Gastroesophageal sphincter (tissue), 4 donors: ENCODE results near the gene AKR1E2. TPM values are rescaled to one million over a fixed set of nuclear protein-coding genes. Genes with fewer than 3 reads are reported as not detected.

Experiments used
- ATAC-seq: fragments of 150-250 bp; one replicate; pipeline ENCODE4 v1.9.1; 2016; ENCODE audit warnings: mild to moderate bottlenecking, moderate library complexity
- H3K27ac ChIP-seq, 4 donors: fragments of 200-600 bp; sonication (generic) in 3 of 4; 1 replicate in 3 of 4; 2 replicates in 1 of 4; pipeline ENCODE4 v1.5.1; 2016 to 2019
- H3K27me3 ChIP-seq: fragments of 200-600 bp; sonication (generic); one replicate; pipeline ENCODE4 v1.5.1; 2019
- H3K36me3 ChIP-seq, 2 donors: fragments of 200-600 bp; sonication (generic); one replicate each; pipeline ENCODE4 v1.5.1; 2019; ENCODE audit warnings: control low read depth in 1 of 2
- H3K4me1 ChIP-seq, 3 donors: fragments of 200-600 bp; sonication (generic); 1 replicate in 2 of 3; 2 replicates in 1 of 3; pipeline ENCODE4 v1.5.1; 2016 to 2019; ENCODE audit warnings: control low read depth in 2 of 3
- H3K4me3 ChIP-seq, 2 donors: fragments of 200-600 bp; sonication (generic); one replicate each; pipeline ENCODE4 v1.5.1; 2019; ENCODE audit warnings: mild to moderate bottlenecking in 1 of 2, moderate library complexity in 1 of 2
- H3K9me3 ChIP-seq, 3 donors: fragments of 200-600 bp; sonication (generic); one replicate each; pipeline ENCODE4 v1.5.1; 2017 to 2019; ENCODE audit warnings: control low read depth in 2 of 3
- EP300 ChIP-seq: sonication (generic); formaldehyde crosslinking; IDR thresholded peaks from one replicate; pipeline ENCODE4 v1.6.1; 2017; ENCODE audit warnings: antibody characterized with exemption, mild to moderate bottlenecking
- POLR2A ChIP-seq, 2 donors: fragments of 450-650 bp; IDR thresholded peaks; one replicate each; pipeline ENCODE4 v1.6.1; 2017; ENCODE audit warnings: antibody characterized with exemption in 2 of 2, mild to moderate bottlenecking in 2 of 2, moderate library complexity in 1 of 2
- POLR2AphosphoS5 ChIP-seq: sonication (generic); formaldehyde crosslinking; IDR thresholded peaks from one replicate; pipeline ENCODE4 v1.6.1; 2017; ENCODE audit warnings: antibody characterized with exemption
- WGBS, 2 donors: methylation state at CpG; one replicate each; pipeline ENCODE4 v1.1.5; 2018; ENCODE audit warnings: low coverage in 1 of 2; 5-methylcytosine and 5-hydroxymethylcytosine counted together
- total RNA-seq, 4 donors: library from RNA; depleted of rRNA; stranded (reverse); fragments of >200 nt; gene quantifications; one replicate each; pipeline ENCODE4 v1.1.0, GENCODE V29; 2016
- TF ChIP-seq, protein P1 (sequence below), 4 experiments: fragments of 200-600 bp in 2 of 4; fragments of 450-650 bp in 2 of 4; sonication (generic) in 1 of 4; IDR thresholded peaks; one replicate each; pipeline ENCODE4 v1.5.1; 2017 to 2019; ENCODE audit warnings: antibody characterized with exemption in 4 of 4, mild to moderate bottlenecking in 2 of 4, moderate library complexity in 2 of 4

AKR1E2 gene
- total RNA-seq, 4 donors from 2014 or later, result 15.9 to 19.3 (median 16.0) TPM

DNA sequence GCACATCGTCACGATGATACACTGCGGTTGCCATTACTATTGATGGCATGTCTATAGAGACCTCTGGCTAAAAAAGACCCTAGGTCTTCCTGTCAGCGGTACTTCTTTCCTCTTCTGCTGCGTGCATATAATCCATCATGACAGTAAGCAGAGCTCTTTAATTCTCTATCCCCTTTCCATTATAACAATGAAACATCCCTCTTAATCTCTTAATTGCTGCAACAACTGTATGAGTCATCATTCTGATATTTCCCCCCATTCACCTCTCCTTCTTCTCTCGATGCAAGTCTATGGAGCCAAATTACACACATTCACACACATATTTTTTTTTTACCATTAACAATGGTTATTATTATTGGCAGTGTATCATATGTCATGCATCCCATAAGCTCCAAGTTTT lies 45.2 kb upstream of the AKR1E2 start:
- Histone ChIP-seq H3K27me3 (no peaks in the 10 kb centered on the region), H3K9me3 (no peaks in the 10 kb centered on the region), H3K36me3 (no peaks in the 10 kb centered on the region), H3K27ac (no peak overlapping the region), H3K4me3 (no peak overlapping the region), H3K4me1 (no peaks in the 10 kb centered on the region)
- 50 to 52% methylated on average over 2 to 6 of the region's 6 CpGs for WGBS, 2 donors
- no peak for ATAC-seq
- no peak for TF ChIP-seq POLR2A (IDR thresholded peaks at IDR 0.05)
- TF ChIP-seq POLR2AphosphoS5, result no peak
- no peak for TF ChIP-seq EP300
- TF ChIP-seq, protein P1, sequence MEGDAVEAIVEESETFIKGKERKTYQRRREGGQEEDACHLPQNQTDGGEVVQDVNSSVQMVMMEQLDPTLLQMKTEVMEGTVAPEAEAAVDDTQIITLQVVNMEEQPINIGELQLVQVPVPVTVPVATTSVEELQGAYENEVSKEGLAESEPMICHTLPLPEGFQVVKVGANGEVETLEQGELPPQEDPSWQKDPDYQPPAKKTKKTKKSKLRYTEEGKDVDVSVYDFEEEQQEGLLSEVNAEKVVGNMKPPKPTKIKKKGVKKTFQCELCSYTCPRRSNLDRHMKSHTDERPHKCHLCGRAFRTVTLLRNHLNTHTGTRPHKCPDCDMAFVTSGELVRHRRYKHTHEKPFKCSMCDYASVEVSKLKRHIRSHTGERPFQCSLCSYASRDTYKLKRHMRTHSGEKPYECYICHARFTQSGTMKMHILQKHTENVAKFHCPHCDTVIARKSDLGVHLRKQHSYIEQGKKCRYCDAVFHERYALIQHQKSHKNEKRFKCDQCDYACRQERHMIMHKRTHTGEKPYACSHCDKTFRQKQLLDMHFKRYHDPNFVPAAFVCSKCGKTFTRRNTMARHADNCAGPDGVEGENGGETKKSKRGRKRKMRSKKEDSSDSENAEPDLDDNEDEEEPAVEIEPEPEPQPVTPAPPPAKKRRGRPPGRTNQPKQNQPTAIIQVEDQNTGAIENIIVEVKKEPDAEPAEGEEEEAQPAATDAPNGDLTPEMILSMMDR (IDR thresholded peaks at IDR 0.05), result no peak

- Histone ChIP-seq H3K9me3 (no peaks in the 10 kb centered on the region), H3K27me3 (no peaks in the 10 kb centered on the region), H3K4me1 (no peaks in the 10 kb centered on the region), H3K36me3 (no peaks in the 10 kb centered on the region), H3K4me3 (no peak overlapping the region), H3K27ac (no peak overlapping the region)
- ATAC-seq, result no peak
- WGBS, 2 donors, result 58 to 83% methylated on average over 2 of the region's 3 CpGs
- TF ChIP-seq, protein P1 (IDR thresholded peaks at IDR 0.05), result no peak
- TF ChIP-seq POLR2AphosphoS5 (no peak), EP300 (no peak), POLR2A (IDR thresholded peaks at IDR 0.05) (no peak)
These were observed 44.1 kb upstream of the AKR1E2 start for GRCh38 chr10:4781955-4782354.

GRCh38 chr10:4784667-4785333 lies 41.2 kb upstream of the AKR1E2 start:
- H3K36me3 ChIP-seq, result no peaks in the 10 kb centered on the region
- no peaks in the 10 kb centered on the region for H3K4me1 ChIP-seq
- H3K9me3 ChIP-seq, result no peaks in the 10 kb centered on the region
- H3K27ac ChIP-seq, result no peak overlapping the region
- 73 to 85% methylated on average over 8 of the region's 8 CpGs for WGBS, 2 donors
- ATAC-seq, result no peak
- no peak overlapping the region for H3K4me3 ChIP-seq
- no peak for TF ChIP-seq EP300
- no peak for TF ChIP-seq POLR2AphosphoS5
- TF ChIP-seq, protein P1 (IDR thresholded peaks at IDR 0.05), result no peak
- no peak for TF ChIP-seq POLR2A (IDR thresholded peaks at IDR 0.05)
- H3K27me3 ChIP-seq, result no peaks in the 10 kb centered on the region

DNA sequence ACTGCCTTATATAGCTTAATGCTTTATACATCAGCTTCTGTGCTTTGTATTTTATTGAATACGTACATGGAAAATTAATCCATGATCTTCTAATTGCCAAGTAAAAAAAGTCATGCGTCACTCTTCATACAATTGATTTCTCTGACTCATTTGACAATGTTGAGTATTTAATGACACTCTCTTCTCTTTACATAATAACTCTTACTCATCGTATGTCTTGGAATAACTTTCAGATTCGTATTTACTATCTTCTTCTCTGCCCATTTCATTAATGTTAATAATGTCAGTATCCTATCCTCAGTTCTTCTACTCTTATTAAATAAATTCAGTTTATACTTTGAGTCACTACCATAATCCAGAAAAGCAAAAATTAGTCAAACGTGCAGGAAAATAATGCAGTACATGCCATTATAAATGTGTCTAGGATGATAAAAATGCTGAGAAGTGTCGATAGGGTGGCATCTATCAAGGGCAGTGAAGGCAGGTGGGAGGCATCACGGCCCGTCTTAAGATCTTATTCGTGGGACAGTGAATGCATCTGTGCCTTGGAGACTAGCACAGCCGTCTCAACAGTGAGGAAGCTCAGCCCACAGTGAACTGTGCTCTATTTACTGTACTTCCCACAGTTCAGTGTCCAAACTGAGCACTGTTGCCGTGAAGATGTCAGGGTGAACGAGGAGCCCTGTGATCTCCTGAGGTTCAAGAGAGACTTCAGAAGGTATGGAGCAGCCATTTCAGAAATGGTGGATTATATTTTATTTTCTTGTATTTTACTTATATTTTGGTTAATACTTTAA lies 39.8 kb upstream of the AKR1E2 start:
- Histone ChIP-seq H3K27me3 (no peaks in the 10 kb centered on the region), H3K27ac (no peak overlapping the region), H3K4me1 (no peaks in the 10 kb centered on the region), H3K9me3 (no peaks in the 10 kb centered on the region), H3K4me3 (no peak overlapping the region), H3K36me3 (no peaks in the 10 kb centered on the region)
- TF ChIP-seq, protein P1 (IDR thresholded peaks at IDR 0.05), result no peak
- no peak for TF ChIP-seq POLR2AphosphoS5
- no peak for TF ChIP-seq POLR2A (IDR thresholded peaks at IDR 0.05)
- no peak for TF ChIP-seq EP300
- 65 to 94% methylated on average over 11 of the region's 12 CpGs for whole genome bisulfite sequencing, 2 donors
- no peak for ATAC-seq

DNA sequence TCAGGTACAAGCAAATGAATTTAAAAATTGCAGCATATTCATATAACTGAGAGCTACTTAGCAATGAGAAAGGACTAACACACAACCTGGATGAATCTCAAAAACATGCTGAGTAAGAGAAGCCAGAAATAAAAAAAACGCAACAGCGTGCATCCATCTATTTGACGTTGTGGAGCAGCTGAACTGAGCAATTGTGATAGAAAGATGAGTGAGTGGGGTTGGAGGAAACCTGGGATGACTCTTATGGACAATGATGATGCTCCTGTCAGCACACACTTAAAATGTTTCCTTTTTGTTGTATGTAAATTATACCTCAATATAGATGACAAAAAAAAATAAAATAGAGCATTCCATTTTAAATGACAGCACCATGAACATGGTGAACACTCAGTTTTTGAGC lies 36.0 kb upstream of the AKR1E2 start:
- Histone ChIP-seq H3K36me3 (no peaks in the 10 kb centered on the region), H3K4me1 (no peaks in the 10 kb centered on the region), H3K9me3 (no peaks in the 10 kb centered on the region), H3K27me3 (no peaks in the 10 kb centered on the region), H3K4me3 (no peak overlapping the region), H3K27ac (no peak overlapping the region)
- TF ChIP-seq, protein P1 (IDR thresholded peaks at IDR 0.05), result no peak
- TF ChIP-seq POLR2A (IDR thresholded peaks at IDR 0.05), result no peak
- no peak for TF ChIP-seq POLR2AphosphoS5
- no peak for TF ChIP-seq EP300
- WGBS, 2 donors, result 77% methylated on average over 3 of the region's 3 CpGs
- ATAC-seq, result no peak
